Measurements from ENCODE around the gene TDRD9.
"Not testable (repeated sequence)": the region's sequence is repeated elsewhere in the genome, so short reads cannot be mapped to it uniquely, and the experiment has no call there.

TDRD9 gene

DNA sequence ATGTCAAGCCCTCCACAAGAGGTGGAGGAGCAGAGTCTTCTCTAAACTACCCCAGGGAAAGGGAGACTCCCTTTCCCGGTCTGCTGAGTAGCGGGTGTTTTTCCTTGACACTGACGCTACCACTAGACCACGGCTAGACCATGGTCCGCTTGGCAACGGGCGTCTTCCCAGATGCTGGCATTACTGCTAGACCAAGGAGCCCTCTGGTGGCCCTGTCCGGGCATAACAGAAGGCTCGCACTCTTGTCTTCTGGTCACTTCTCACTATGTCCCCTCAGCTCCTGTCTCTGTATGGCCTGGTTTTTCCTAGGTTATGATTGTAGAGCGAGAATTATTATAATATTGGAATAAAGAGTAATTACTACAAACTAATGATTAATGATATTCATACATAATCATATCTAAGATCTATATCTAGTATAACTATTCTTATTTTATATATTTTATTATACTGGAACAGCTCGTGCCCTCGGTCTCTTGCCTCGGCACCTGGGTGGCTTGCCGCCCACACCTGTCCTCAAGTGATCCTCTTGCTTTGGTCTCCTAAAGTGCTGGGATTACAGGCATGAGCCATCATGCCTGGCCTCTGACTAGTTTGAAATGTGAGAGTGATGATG, 52.5 kb downstream of the TDRD9 start:
- not testable (repeated sequence) for H3K36me3 ChIP-seq (ENCODE audit: control insufficient read depth, insufficient read depth, low read length); H3K4me3 ChIP-seq (ENCODE audit: low read length); H3K9ac ChIP-seq (ENCODE audit: low read length); H3K27me3 ChIP-seq (ENCODE audit: control insufficient read depth, insufficient read depth, low read length); H3K4me1 ChIP-seq (ENCODE audit: control insufficient read depth, insufficient read depth, low read length); H3K9me3 ChIP-seq (ENCODE audit: control insufficient read depth, low read length)

GRCh38 chr14:103984196-103984595, 55.9 kb downstream of the TDRD9 start:
- H3K9ac ChIP-seq (ENCODE audit: low read length): no peak overlapping the region
- H3K27me3 ChIP-seq (ENCODE audit: control insufficient read depth, insufficient read depth, low read length): no peaks in the 10 kb centered on the region
- no peaks in the 10 kb centered on the region for H3K9me3 ChIP-seq (ENCODE audit: control insufficient read depth, low read length)
- H3K36me3 ChIP-seq (ENCODE audit: control insufficient read depth, insufficient read depth, low read length): no peaks in the 10 kb centered on the region
- H3K4me3 ChIP-seq (ENCODE audit: low read length): no peak overlapping the region
- no peaks in the 10 kb centered on the region for H3K4me1 ChIP-seq (ENCODE audit: control insufficient read depth, insufficient read depth, low read length)

DNA sequence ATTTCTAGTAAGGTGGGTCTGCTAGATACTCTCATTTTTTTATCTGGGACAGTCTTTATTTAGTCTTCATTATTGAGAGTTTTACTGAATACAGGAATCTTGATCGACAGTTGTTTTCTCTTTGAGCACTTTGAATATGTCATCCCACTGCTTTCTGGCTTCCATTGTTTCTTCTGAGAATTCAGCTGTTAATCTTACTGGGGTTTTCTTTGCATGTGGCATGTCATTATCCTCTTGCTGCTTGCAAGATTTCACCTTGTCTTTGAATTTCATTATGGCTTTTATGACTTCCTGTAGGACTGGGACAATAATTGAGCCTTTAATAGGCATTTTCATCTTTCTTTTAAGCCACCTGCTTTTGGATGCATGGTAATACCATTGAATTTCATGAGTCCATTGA, 60.8 kb downstream of the TDRD9 start:
- no peaks in the 10 kb centered on the region for H3K27me3 ChIP-seq (ENCODE audit: control insufficient read depth, insufficient read depth, low read length)
- H3K4me3 ChIP-seq (ENCODE audit: low read length): no peak overlapping the region
- no peaks in the 10 kb centered on the region for H3K4me1 ChIP-seq (ENCODE audit: control insufficient read depth, insufficient read depth, low read length)
- no peaks in the 10 kb centered on the region for H3K36me3 ChIP-seq (ENCODE audit: control insufficient read depth, insufficient read depth, low read length)
- H3K9ac ChIP-seq (ENCODE audit: low read length): no peak overlapping the region
- no peaks in the 10 kb centered on the region for H3K9me3 ChIP-seq (ENCODE audit: control insufficient read depth, low read length)

GRCh38 chr14:103989964-103990363, 61.7 kb downstream of the TDRD9 start:
- H3K4me1 ChIP-seq (ENCODE audit: control insufficient read depth, insufficient read depth, low read length): no peaks in the 10 kb centered on the region
- H3K9ac ChIP-seq (ENCODE audit: low read length): no peak overlapping the region
- no peaks in the 10 kb centered on the region for H3K9me3 ChIP-seq (ENCODE audit: control insufficient read depth, low read length)
- no peak overlapping the region for H3K4me3 ChIP-seq (ENCODE audit: low read length)
- H3K27me3 ChIP-seq (ENCODE audit: control insufficient read depth, insufficient read depth, low read length): peaks cover under 1% of the 10 kb centered on the region
- H3K36me3 ChIP-seq (ENCODE audit: control insufficient read depth, insufficient read depth, low read length): no peaks in the 10 kb centered on the region

- H3K4me3 ChIP-seq (ENCODE audit: low read length): no peak overlapping the region
- no peaks in the 10 kb centered on the region for H3K4me1 ChIP-seq (ENCODE audit: control insufficient read depth, insufficient read depth, low read length)
- no peak overlapping the region for H3K9ac ChIP-seq (ENCODE audit: low read length)
- no peaks in the 10 kb centered on the region for H3K9me3 ChIP-seq (ENCODE audit: control insufficient read depth, low read length)
- H3K27me3 ChIP-seq (ENCODE audit: control insufficient read depth, insufficient read depth, low read length): peaks cover 4% of the 10 kb centered on the region
- H3K36me3 ChIP-seq (ENCODE audit: control insufficient read depth, insufficient read depth, low read length): no peaks in the 10 kb centered on the region
Measured at GRCh38 chr14:103994535-103995184, 66.4 kb downstream of the TDRD9 start.

DNA sequence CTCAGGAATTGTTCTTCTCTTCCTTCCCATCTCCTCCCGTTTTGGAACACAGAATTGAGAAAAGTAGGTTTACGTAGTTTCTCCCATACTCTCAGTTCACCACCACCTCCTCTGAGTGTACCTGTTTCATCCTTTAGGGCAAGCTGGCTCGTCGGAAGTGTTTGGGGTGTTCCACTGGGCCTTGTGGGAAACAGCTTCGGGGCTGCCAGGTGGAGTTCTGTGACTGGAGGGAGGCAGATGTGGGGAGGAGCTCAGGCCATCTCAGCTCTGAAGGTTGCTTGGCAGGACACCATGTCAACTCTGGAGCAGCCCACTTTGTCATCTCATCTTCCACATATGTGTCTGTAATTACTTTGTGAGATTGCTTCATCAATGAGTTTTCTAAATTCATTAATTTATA, 67.6 kb downstream of the TDRD9 start:
- Histone ChIP-seq H3K9ac (ENCODE audit: low read length) (no peak overlapping the region), H3K27me3 (ENCODE audit: control insufficient read depth, insufficient read depth, low read length) (peaks cover 4% of the 10 kb centered on the region), H3K4me1 (ENCODE audit: control insufficient read depth, insufficient read depth, low read length) (no peaks in the 10 kb centered on the region), H3K9me3 (ENCODE audit: control insufficient read depth, low read length) (no peaks in the 10 kb centered on the region), H3K4me3 (ENCODE audit: low read length) (no peak overlapping the region), H3K36me3 (ENCODE audit: control insufficient read depth, insufficient read depth, low read length) (no peaks in the 10 kb centered on the region)

DNA sequence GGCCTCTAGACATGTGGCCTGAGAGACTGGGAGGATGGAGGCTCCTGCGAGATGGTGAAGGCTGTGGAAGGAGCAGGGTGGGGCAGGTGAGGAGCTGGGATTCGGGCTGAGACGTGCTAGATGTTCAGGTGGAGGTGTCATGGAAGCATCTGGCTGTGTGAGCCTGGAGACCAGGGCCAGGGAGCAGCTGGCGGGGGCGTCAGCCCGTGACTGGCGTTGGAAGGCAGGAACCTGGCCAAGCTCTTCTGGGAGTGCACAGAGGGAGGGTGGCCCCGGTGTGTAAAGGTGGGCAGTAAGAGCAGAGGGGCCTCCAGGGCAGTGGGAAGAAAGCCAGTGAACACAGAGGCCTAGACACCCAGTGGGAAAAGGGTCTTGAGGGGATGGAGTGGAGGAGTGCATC, 69.1 kb downstream of the TDRD9 start:
- no peak overlapping the region for H3K9ac ChIP-seq (ENCODE audit: low read length)
- H3K27me3 ChIP-seq (ENCODE audit: control insufficient read depth, insufficient read depth, low read length): peaks cover 4% of the 10 kb centered on the region

GRCh38 chr14:103998027-103998426, 69.8 kb downstream of the TDRD9 start:
- H3K9ac ChIP-seq (ENCODE audit: low read length): no peak overlapping the region
- no peaks in the 10 kb centered on the region for H3K9me3 ChIP-seq (ENCODE audit: control insufficient read depth, low read length)
- H3K27me3 ChIP-seq (ENCODE audit: control insufficient read depth, insufficient read depth, low read length): peaks cover 4% of the 10 kb centered on the region
- no peaks in the 10 kb centered on the region for H3K36me3 ChIP-seq (ENCODE audit: control insufficient read depth, insufficient read depth, low read length)
- H3K4me1 ChIP-seq (ENCODE audit: control insufficient read depth, insufficient read depth, low read length): no peaks in the 10 kb centered on the region
- H3K4me3 ChIP-seq (ENCODE audit: low read length): no peak overlapping the region

More for the DNA sequence above, 69.1 kb downstream of the TDRD9 start:
- no peaks in the 10 kb centered on the region for H3K9me3 ChIP-seq (ENCODE audit: control insufficient read depth, low read length)
- H3K36me3 ChIP-seq (ENCODE audit: control insufficient read depth, insufficient read depth, low read length): no peaks in the 10 kb centered on the region
- no peak overlapping the region for H3K4me3 ChIP-seq (ENCODE audit: low read length)
- no peaks in the 10 kb centered on the region for H3K4me1 ChIP-seq (ENCODE audit: control insufficient read depth, insufficient read depth, low read length)

DNA sequence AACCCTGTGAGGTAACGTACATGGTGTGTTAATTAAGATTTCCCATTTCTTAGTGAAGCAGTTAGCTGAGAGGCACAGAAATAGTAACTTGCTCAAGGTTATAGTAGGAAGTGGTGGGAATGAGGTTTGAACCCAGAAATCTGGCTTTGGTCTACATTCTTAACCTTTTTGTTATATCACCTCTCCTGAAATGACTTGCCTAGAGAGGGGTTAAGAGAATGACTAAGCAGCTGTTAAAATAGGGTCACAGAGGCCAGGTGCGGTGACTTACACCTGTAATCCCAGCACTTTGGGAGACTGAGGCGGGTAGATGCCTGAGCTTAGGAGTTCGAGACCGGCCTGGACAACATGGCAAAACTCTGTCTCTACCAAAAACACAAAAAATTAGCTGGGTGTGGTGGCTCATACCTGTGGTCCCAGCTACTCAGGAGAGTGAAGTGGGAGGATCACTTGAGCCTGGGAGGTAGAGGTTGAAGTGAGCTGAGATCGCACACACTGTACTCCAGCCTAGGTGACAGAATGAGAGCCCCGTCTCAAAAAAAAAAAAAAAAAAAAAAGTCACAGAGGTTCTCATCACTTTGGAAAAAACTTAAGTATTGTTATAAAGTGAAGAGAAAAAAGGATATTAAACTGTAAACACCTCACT, 71.7 kb downstream of the TDRD9 start:
- H3K4me3 ChIP-seq (ENCODE audit: low read length): no peak overlapping the region
- no peaks in the 10 kb centered on the region for H3K4me1 ChIP-seq (ENCODE audit: control insufficient read depth, insufficient read depth, low read length)
- H3K9ac ChIP-seq (ENCODE audit: low read length): no peak overlapping the region
- H3K27me3 ChIP-seq (ENCODE audit: control insufficient read depth, insufficient read depth, low read length): peaks cover 4% of the 10 kb centered on the region
- no peaks in the 10 kb centered on the region for H3K9me3 ChIP-seq (ENCODE audit: control insufficient read depth, low read length)
- H3K36me3 ChIP-seq (ENCODE audit: control insufficient read depth, insufficient read depth, low read length): no peaks in the 10 kb centered on the region

- Histone ChIP-seq H3K4me1 (ENCODE audit: control insufficient read depth, insufficient read depth, low read length) (no peaks in the 10 kb centered on the region), H3K9me3 (ENCODE audit: control insufficient read depth, low read length) (no peaks in the 10 kb centered on the region)
Measured at GRCh38 chr14:104001003-104001402, 72.7 kb downstream of the TDRD9 start.

DNA sequence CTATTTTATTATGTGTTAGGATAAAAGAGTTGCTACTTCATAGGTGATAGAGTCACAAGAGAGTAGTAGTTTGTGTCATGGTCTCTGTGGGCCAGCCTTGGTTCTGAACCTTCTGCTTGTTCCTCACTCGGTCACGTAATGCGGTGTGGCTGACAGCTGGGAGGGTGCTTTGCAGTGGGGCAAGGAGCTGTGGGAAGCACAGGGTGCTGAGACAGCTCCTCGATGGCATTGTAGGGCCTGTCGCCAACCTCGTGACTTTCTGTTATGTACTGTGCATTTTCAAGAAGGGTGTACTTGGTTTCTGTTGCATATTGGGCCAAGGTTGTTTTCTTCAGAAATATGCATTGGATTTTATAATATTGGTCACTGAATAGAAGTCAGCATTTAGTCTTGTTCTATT, 75.4 kb downstream of the TDRD9 start:
- Histone ChIP-seq H3K9me3 (ENCODE audit: control insufficient read depth, low read length) (no peaks in the 10 kb centered on the region), H3K27me3 (ENCODE audit: control insufficient read depth, insufficient read depth, low read length) (no peaks in the 10 kb centered on the region), H3K9ac (ENCODE audit: low read length) (no peak overlapping the region), H3K4me3 (ENCODE audit: low read length) (no peak overlapping the region), H3K4me1 (ENCODE audit: control insufficient read depth, insufficient read depth, low read length) (no peaks in the 10 kb centered on the region), H3K36me3 (ENCODE audit: control insufficient read depth, insufficient read depth, low read length) (no peaks in the 10 kb centered on the region)

More at GRCh38 chr14:104001003-104001402, 72.7 kb downstream of the TDRD9 start:
- Histone ChIP-seq H3K27me3 (ENCODE audit: control insufficient read depth, insufficient read depth, low read length) (no peaks in the 10 kb centered on the region), H3K9ac (ENCODE audit: low read length) (no peak overlapping the region), H3K36me3 (ENCODE audit: control insufficient read depth, insufficient read depth, low read length) (no peaks in the 10 kb centered on the region), H3K4me3 (ENCODE audit: low read length) (no peak overlapping the region)

GRCh38 chr14:104004849-104005248, 76.6 kb downstream of the TDRD9 start:
- Histone ChIP-seq H3K36me3 (ENCODE audit: control insufficient read depth, insufficient read depth, low read length) (no peaks in the 10 kb centered on the region), H3K4me3 (ENCODE audit: low read length) (no peak overlapping the region), H3K9me3 (ENCODE audit: control insufficient read depth, low read length) (no peaks in the 10 kb centered on the region), H3K4me1 (ENCODE audit: control insufficient read depth, insufficient read depth, low read length) (no peaks in the 10 kb centered on the region), H3K27me3 (ENCODE audit: control insufficient read depth, insufficient read depth, low read length) (no peaks in the 10 kb centered on the region), H3K9ac (ENCODE audit: low read length) (no peak overlapping the region)
